ENCODE measurements around the gene COL4A4.

The COL4A4 gene

DNA sequence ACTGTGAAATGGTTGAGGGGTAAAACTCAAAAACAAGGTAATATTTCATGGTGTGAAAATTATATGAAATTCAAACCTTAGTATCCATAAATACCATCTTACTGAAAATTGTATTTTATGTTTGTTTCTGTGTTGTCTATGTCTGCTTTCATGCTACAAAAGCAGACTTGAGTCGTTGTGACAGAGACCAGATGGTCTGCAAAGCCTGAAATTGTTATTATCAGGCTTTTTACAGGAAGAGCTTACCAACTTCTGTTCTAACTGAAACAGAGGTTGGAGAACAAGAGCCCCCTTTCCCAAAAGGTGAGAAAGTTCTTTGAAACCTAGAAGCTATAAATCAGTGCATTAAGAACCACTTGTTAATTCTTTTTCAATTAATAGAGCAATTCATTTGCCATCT is 110.0 kb downstream of the COL4A4 start:
- Histone ChIP-seq H3K27me3 (ENCODE audit: low read length) (no peaks in the 10 kb centered on the region), H3K9ac (ENCODE audit: low read length) (no peak overlapping the region), H3K79me2 (ENCODE audit: insufficient read depth, low read length) (no peaks in the 10 kb centered on the region), H3K4me2 (ENCODE audit: low read depth, low read length, poor library complexity, severe bottlenecking) (no peak overlapping the region), H3K27ac (ENCODE audit: low read depth, low read length) (no peak overlapping the region), H3K4me3 (ENCODE audit: insufficient read depth, low read length, poor library complexity, severe bottlenecking) (no peak overlapping the region), H4K20me1 (ENCODE audit: low read depth, low read length) (no peaks in the 10 kb centered on the region), H2AFZ (ENCODE audit: low read depth, low read length, severe bottlenecking) (no peak overlapping the region), H3K9me3 (ENCODE audit: insufficient read depth, low read length) (no peaks in the 10 kb centered on the region), H3K36me3 (ENCODE audit: low read length) (0 out of 2 replicates have a peak, but pooled peaks cover 2% of the 10 kb centered on the region), H3K9me2 (replicated peaks; ENCODE audit: insufficient read depth, low read length) (no peaks in the 10 kb centered on the region), H3F3A (ENCODE audit: insufficient read depth) (no peaks in the 10 kb centered on the region)
- TF ChIP-seq, protein P1, sequence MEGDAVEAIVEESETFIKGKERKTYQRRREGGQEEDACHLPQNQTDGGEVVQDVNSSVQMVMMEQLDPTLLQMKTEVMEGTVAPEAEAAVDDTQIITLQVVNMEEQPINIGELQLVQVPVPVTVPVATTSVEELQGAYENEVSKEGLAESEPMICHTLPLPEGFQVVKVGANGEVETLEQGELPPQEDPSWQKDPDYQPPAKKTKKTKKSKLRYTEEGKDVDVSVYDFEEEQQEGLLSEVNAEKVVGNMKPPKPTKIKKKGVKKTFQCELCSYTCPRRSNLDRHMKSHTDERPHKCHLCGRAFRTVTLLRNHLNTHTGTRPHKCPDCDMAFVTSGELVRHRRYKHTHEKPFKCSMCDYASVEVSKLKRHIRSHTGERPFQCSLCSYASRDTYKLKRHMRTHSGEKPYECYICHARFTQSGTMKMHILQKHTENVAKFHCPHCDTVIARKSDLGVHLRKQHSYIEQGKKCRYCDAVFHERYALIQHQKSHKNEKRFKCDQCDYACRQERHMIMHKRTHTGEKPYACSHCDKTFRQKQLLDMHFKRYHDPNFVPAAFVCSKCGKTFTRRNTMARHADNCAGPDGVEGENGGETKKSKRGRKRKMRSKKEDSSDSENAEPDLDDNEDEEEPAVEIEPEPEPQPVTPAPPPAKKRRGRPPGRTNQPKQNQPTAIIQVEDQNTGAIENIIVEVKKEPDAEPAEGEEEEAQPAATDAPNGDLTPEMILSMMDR (IDR thresholded peaks at IDR 0.05; ENCODE audit: insufficient read depth, low read length, poor library complexity, severe bottlenecking), result no peak
- no peak for TF ChIP-seq EZH2phosphoT487 (conservative IDR thresholded peaks at IDR 0.05; ENCODE audit: low read length)

DNA sequence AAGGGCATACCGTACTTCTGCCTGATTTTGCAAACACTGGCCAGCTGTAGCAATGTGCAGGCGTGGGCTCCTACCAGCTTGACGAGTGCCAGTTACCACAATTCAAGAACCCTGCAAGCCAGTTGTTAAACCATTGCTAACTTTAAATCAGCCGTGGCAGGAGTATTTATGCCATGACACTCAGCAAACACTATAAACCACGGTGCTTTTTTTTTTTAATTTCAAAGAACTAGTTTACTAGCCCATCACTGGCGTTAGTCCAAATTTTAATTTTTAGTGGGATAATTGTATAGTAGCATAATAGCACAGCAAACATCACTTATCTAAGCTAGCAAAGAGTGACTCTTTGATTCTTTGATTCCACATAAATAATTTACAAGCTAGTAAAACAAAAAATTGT is 111.1 kb downstream of the COL4A4 start:
- H3K9me3 ChIP-seq (ENCODE audit: insufficient read depth, low read length), result no peaks in the 10 kb centered on the region
- H4K20me1 ChIP-seq (ENCODE audit: low read depth, low read length), result no peaks in the 10 kb centered on the region
- no peaks in the 10 kb centered on the region for H3K79me2 ChIP-seq (ENCODE audit: insufficient read depth, low read length)
- H3K27ac ChIP-seq (ENCODE audit: low read depth, low read length), result no peak overlapping the region
- H3K4me3 ChIP-seq (ENCODE audit: insufficient read depth, low read length, poor library complexity, severe bottlenecking), result no peak overlapping the region
- no peak overlapping the region for H3K4me2 ChIP-seq (ENCODE audit: low read depth, low read length, poor library complexity, severe bottlenecking)
- H3K36me3 ChIP-seq (ENCODE audit: low read length), result 0 out of 2 replicates have a peak, but pooled peaks cover 3% of the 10 kb centered on the region
- H3F3A ChIP-seq (ENCODE audit: insufficient read depth), result no peaks in the 10 kb centered on the region
- no peak overlapping the region for H2AFZ ChIP-seq (ENCODE audit: low read depth, low read length, severe bottlenecking)
- H3K27me3 ChIP-seq (ENCODE audit: low read length), result no peaks in the 10 kb centered on the region
- no peak overlapping the region for H3K9ac ChIP-seq (ENCODE audit: low read length)
- TF ChIP-seq, protein P1 (IDR thresholded peaks at IDR 0.05; ENCODE audit: insufficient read depth, low read length, poor library complexity, severe bottlenecking), result no peak
- TF ChIP-seq EZH2phosphoT487 (conservative IDR thresholded peaks at IDR 0.05; ENCODE audit: low read length), result no peak
- H3K9me2 ChIP-seq (replicated peaks; ENCODE audit: insufficient read depth, low read length), result no peaks in the 10 kb centered on the region

DNA sequence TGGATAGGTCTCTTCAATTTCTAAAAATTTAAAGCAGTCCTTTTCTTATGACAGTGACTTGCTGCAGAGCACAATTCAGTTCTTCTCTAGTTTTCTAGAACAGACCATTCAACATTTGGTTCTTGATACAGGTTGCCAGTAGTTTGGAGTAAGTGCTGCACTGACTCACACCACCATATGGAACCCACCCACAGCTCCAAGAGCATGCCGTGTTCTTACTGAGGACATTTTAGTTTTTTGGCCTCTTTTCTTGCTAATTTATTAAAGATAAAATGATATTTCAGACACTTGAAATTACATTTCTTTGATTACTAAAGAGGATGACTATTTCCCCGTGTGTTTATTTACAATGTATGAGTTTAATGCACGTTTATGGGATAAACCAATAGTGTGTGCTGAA is 120.0 kb downstream of the COL4A4 start:
- no peaks in the 10 kb centered on the region for H3K9me3 ChIP-seq (ENCODE audit: insufficient read depth, low read length)
- H3F3A ChIP-seq (ENCODE audit: insufficient read depth), result no peaks in the 10 kb centered on the region
- H3K79me2 ChIP-seq (ENCODE audit: insufficient read depth, low read length), result no peaks in the 10 kb centered on the region
- H3K4me2 ChIP-seq (ENCODE audit: low read depth, low read length, poor library complexity, severe bottlenecking), result no peak overlapping the region
- H3K4me3 ChIP-seq (ENCODE audit: insufficient read depth, low read length, poor library complexity, severe bottlenecking), result no peak overlapping the region
- H2AFZ ChIP-seq (ENCODE audit: low read depth, low read length, severe bottlenecking), result no peak overlapping the region
- TF ChIP-seq, protein P1 (IDR thresholded peaks at IDR 0.05; ENCODE audit: insufficient read depth, low read length, poor library complexity, severe bottlenecking), result no peak
- TF ChIP-seq EZH2phosphoT487 (conservative IDR thresholded peaks at IDR 0.05; ENCODE audit: low read length), result no peak
- H3K9me2 ChIP-seq (replicated peaks; ENCODE audit: insufficient read depth, low read length), result no peaks in the 10 kb centered on the region
- no peak overlapping the region for H3K9ac ChIP-seq (ENCODE audit: low read length)
- no peaks in the 10 kb centered on the region for H4K20me1 ChIP-seq (ENCODE audit: low read depth, low read length)
- 0 out of 2 replicates have a peak, but pooled peaks cover under 1% of the 10 kb centered on the region for H3K36me3 ChIP-seq (ENCODE audit: low read length)
- H3K27me3 ChIP-seq (ENCODE audit: low read length), result no peaks in the 10 kb centered on the region
- no peak overlapping the region for H3K27ac ChIP-seq (ENCODE audit: low read depth, low read length)

Measured in SU-DHL-6 (cell line).